Renal cortical epithelial cell (primary cell): ENCODE data around the gene DDX20. TPM values are rescaled to one million over a fixed set of nuclear protein-coding genes. Genes with fewer than 3 reads are reported as not detected.
"Not testable (repeated sequence)": the region's sequence is repeated elsewhere in the genome, so short reads cannot be mapped to it uniquely, and the experiment has no call there.

ENCODE experiments used
- DNase-seq: peaks from one replicate; pipeline ENCODE4 v3.0.0-alpha.2; 2011; ENCODE audit warnings: low read depth
- total RNA-seq: library from RNA; depleted of rRNA; stranded (reverse); fragments of >200 nt; gene quantifications from 2 replicates; pipeline ENCODE4 v1.2.3, GENCODE V29; 2014

DDX20 gene
- total RNA-seq, 1 donor from 2014 or later = 20.9 TPM

GRCh38 chr1:111733183-111733991, 22.3 kb upstream of the DDX20 start:
- DNase-seq = peak; percentile 45

- DNase-seq = no peak
Measured at GRCh38 chr1:111733992-111734341, 21.7 kb upstream of the DDX20 start.

GRCh38 chr1:111734426-111734825, 21.3 kb upstream of the DDX20 start:
- no peak for DNase-seq

GRCh38 chr1:111734856-111735255, 20.8 kb upstream of the DDX20 start:
- DNase-seq = no peak

GRCh38 chr1:111735321-111735720, 20.4 kb upstream of the DDX20 start:
- no peak for DNase-seq

GRCh38 chr1:111735858-111736544, 19.7 kb upstream of the DDX20 start:
- DNase-seq = no peak

GRCh38 chr1:111736548-111737215, 19.0 kb upstream of the DDX20 start:
- DNase-seq = no peak

GRCh38 chr1:111737216-111738132, 18.2 kb upstream of the DDX20 start:
- DNase-seq = no peak

- DNase-seq = no peak
Measured at GRCh38 chr1:111738133-111738435, 17.6 kb upstream of the DDX20 start.

GRCh38 chr1:111738436-111739193, 17.1 kb upstream of the DDX20 start:
- peak; percentile 43 for DNase-seq

GRCh38 chr1:111739194-111739924, 16.3 kb upstream of the DDX20 start, which contains the start of gene INKA2:
INKA2 (minus strand) TSS chr1:111739395; CDS start chr1:111739242, 153 bp downstream.
- DNase-seq = peak; percentile 55

- DNase-seq = peak; percentile 19
Measured at GRCh38 chr1:111739925-111740765, 15.6 kb upstream of the DDX20 start.

- DNase-seq = not testable (repeated sequence)
Measured at GRCh38 chr1:111742292-111742691, 13.4 kb upstream of the DDX20 start.

- DNase-seq = no peak
Measured at GRCh38 chr1:111742938-111743549, 12.7 kb upstream of the DDX20 start.

- no peak for DNase-seq
Measured at GRCh38 chr1:111743679-111744101, 12.0 kb upstream of the DDX20 start.

- no peak for DNase-seq
Measured at GRCh38 chr1:111745675-111746613, 9.8 kb upstream of the DDX20 start.

GRCh38 chr1:111746614-111746999, 9.1 kb upstream of the DDX20 start:
- no peak for DNase-seq

GRCh38 chr1:111747282-111747734, 8.4 kb upstream of the DDX20 start:
- DNase-seq = peak; percentile 65
